Small intestine (tissue), 7 donors: ENCODE data around the gene VASH1. TPM values are rescaled to one million over a fixed set of nuclear protein-coding genes. Genes with fewer than 3 reads are reported as not detected.
"Not testable (repeated sequence)": the region's sequence is repeated elsewhere in the genome, so short reads cannot be mapped to it uniquely, and the experiment has no call there.

Experiments
- DNase-seq, 2 donors: peaks; one replicate each; pipeline versions ENCODE4 v3.0.0 to v3.0.0-alpha.2; 2013
- FAIRE-seq: peaks from 2 replicates; lab custom pipeline; 2012; peaks lifted over from hg19 to GRCh38; lab: Jason Lieb, UNC
- H3K27ac ChIP-seq, 3 donors: one replicate each; pipeline ENCODE4 v1.5.1; 2013; ENCODE audit warnings: low read length in 2 of 3, mild to moderate bottlenecking in 2 of 3, control low read depth in 1 of 3, inconsistent platforms in 1 of 3, low read depth in 1 of 3, moderate library complexity in 1 of 3
- H3K27me3 ChIP-seq, 3 donors: one replicate each; pipeline ENCODE4 v1.6.1; 2013; ENCODE audit warnings: low read length in 3 of 3, inconsistent platforms in 1 of 3; ENCODE audit not compliant: control insufficient read depth in 3 of 3, insufficient read depth in 3 of 3
- H3K36me3 ChIP-seq, 3 donors: one replicate each; pipeline ENCODE4 v1.6.1; 2013; ENCODE audit warnings: low read length in 3 of 3, inconsistent platforms in 1 of 3, low read depth in 1 of 3, mild to moderate bottlenecking in 1 of 3, moderate library complexity in 1 of 3; ENCODE audit not compliant: control insufficient read depth in 3 of 3, insufficient read depth in 2 of 3
- H3K4me1 ChIP-seq, 3 donors: one replicate each; pipeline ENCODE4 v1.6.1; 2013; ENCODE audit warnings: low read length in 2 of 3, inconsistent platforms in 1 of 3, low read depth in 1 of 3, mild to moderate bottlenecking in 1 of 3, moderate library complexity in 1 of 3; ENCODE audit not compliant: control insufficient read depth in 3 of 3, insufficient read depth in 2 of 3
- H3K4me3 ChIP-seq, 3 donors: one replicate each; pipeline ENCODE4 v1.5.1; 2013; ENCODE audit warnings: low read length in 3 of 3, control low read depth in 1 of 3, inconsistent platforms in 1 of 3, low read depth in 1 of 3, mild to moderate bottlenecking in 1 of 3, moderate library complexity in 1 of 3
- H3K9me3 ChIP-seq, 2 donors: one replicate each; pipeline ENCODE4 v1.6.1; 2013; ENCODE audit warnings: low read depth in 1 of 2, low read length in 1 of 2; ENCODE audit not compliant: control insufficient read depth in 2 of 2, insufficient read depth in 1 of 2
- WGBS, 3 donors: extraction: QIAGEN DNeasy Blood & Tissue Kit; methylation state at CpG; one replicate each; pipeline ENCODE4 v1.1.7; 2013; 5-methylcytosine and 5-hydroxymethylcytosine counted together
- polyA plus RNA-seq, 4 donors: library from polyadenylated mRNA; stranded (reverse) in 3 of 4; unstranded in 1 of 4; fragments of 200-250 nt in 3 of 4; fragments of 120-200 nt in 1 of 4; gene quantifications; one replicate each; pipeline versions ENCODE4 v1.2.1 to v1.2.3, GENCODE V29; 2013
- donor health status: healthy with polysubstance abuse.
- donor health status: control.
- donor health status: control.
- donor health status: Bipolar disorder and iron deficiency.
- donor health status: healthy.

The VASH1 gene
- polyA plus RNA-seq, 4 donors = 1.3 to 10.8 (median 5.3) TPM

- FAIRE-seq (no peak), DNase-seq (no peak)
- Histone ChIP-seq H3K27me3 (no peaks in the 10 kb centered on the region), H3K36me3 (no peaks in the 10 kb centered on the region), H3K27ac (no peak overlapping the region), H3K4me3 (no peak overlapping the region), H3K4me1 (no peaks in the 10 kb centered on the region), H3K9me3 (no peaks in the 10 kb centered on the region)
- 77 to 89% (median 88%) methylated on average over 6 of the region's 6 CpGs for WGBS, 3 donors
Measured at GRCh38 chr14:76718306-76719040, 42.8 kb upstream of the VASH1 start.

- DNase-seq (no peak), FAIRE-seq (no peak)
- Histone ChIP-seq H3K4me1 (no peaks in the 10 kb centered on the region), H3K36me3 (no peaks in the 10 kb centered on the region), H3K4me3 (no peak overlapping the region), H3K27ac (peak overlapping the region in 1 of 3 donors; percentile 15), H3K27me3 (no peaks in the 10 kb centered on the region), H3K9me3 (no peaks in the 10 kb centered on the region)
- 84 to 89% (median 86%) methylated on average over 9 of the region's 9 CpGs for WGBS, 3 donors
Measured at GRCh38 chr14:76719666-76720065, 41.6 kb upstream of the VASH1 start.

GRCh38 chr14:76720382-76720813 lies 40.9 kb upstream of the VASH1 start:
- peak; percentile 25 to 39 for DNase-seq
- Histone ChIP-seq H3K4me3 (no peak overlapping the region), H3K9me3 (no peaks in the 10 kb centered on the region), H3K4me1 (no peaks in the 10 kb centered on the region), H3K27ac (no peak overlapping the region), H3K36me3 (no peaks in the 10 kb centered on the region), H3K27me3 (no peaks in the 10 kb centered on the region)
- WGBS, 3 donors = 48 to 93% (median 58%) methylated on average over 3 of the region's 3 CpGs
- FAIRE-seq = no peak

DNA sequence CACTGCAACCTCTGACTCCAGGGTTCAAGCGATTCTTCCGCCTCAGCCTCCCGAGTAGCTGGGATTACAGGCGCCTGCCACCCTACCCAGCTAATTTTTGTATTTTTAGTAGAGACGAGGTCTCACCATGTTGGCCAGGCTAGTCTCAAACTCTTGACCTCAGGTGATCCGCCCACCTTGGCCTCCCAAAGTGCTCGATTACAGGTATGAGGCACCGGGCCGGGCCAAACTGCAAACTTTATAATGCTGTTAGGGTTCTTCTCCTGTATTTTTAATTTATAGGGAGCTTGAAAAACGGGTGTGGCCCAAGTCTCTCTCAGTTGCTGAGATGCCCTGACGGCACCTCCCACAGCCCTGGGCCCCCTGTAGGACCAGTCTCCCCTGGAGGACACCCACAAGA lies 39.8 kb upstream of the VASH1 start:
- H3K4me1 ChIP-seq, FAIRE-seq, H3K27ac ChIP-seq, H3K36me3 ChIP-seq, H3K27me3 ChIP-seq, DNase-seq, H3K9me3 ChIP-seq, H3K4me3 ChIP-seq: not testable (repeated sequence)
- 89 to 93% (median 93%) methylated on average over 11 of the region's 11 CpGs for WGBS, 3 donors

DNA sequence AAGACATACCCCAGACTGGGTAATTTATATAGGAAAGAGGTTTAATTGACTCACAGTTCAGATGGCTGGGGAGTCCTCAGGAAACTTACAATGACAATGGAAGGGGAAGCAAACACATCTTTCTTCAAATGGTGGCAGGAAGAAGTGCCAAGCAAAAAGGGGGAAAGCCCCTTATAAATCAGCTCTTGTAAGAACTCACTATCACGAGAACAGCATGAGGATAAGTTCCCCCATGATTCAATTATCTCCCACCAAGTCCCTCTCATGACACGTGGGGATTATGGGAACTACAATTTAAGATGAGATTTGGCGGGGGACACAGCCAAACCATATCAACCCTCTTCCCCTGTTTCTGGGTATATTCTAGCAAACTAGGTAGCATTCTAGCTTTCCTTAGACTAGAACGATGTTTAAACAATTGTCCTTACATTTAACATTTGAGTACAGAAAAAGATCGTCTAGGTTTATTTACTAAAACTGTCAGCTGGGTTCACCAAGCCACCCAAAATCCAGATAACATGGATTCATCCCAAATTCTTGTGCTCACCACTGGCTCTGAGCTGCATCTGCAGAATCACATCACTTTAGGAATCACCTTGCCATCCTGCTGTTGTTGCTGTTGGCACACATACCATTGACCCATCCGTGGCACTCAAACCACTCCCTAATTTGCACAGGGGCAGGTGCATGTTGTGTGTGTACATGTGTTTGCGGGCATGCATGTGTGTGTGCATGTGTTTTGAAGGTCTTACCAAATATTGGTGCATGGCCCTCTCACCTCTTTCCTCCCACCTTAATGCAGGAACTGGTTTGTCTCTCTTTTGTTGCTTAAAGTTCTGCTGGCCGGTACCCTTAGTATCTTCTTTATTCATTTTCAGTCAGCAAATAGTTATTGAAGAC lies 36.4 kb upstream of the VASH1 start:
- Histone ChIP-seq H3K36me3 (no peaks in the 10 kb centered on the region), H3K4me1 (no peaks in the 10 kb centered on the region), H3K4me3 (no peak overlapping the region), H3K27me3 (no peaks in the 10 kb centered on the region), H3K9me3 (no peaks in the 10 kb centered on the region), H3K27ac (no peak overlapping the region)
- DNase-seq (no peak), FAIRE-seq (no peak)
- 56 to 63% (median 60%) methylated on average over 8 of the region's 8 CpGs for WGBS, 3 donors

GRCh38 chr14:76726551-76726970 lies 34.7 kb upstream of the VASH1 start:
- Histone ChIP-seq H3K36me3 (no peaks in the 10 kb centered on the region), H3K27ac (no peak overlapping the region), H3K4me1 (no peaks in the 10 kb centered on the region), H3K27me3 (peaks cover 0 to 2% (median 0%) of the 10 kb centered on the region in 3 donors), H3K9me3 (no peaks in the 10 kb centered on the region), H3K4me3 (no peak overlapping the region)
- no peak for FAIRE-seq
- peak in 1 of 2 donors; percentile 19 for DNase-seq
- 58 to 68% (median 68%) methylated on average over 11 of the region's 11 CpGs for WGBS, 3 donors

- no peak overlapping the region for H3K27ac ChIP-seq
- H3K4me1 ChIP-seq = no peaks in the 10 kb centered on the region
- 60 to 83% (median 80%) methylated on average over 3 to 4 of the region's 4 CpGs for WGBS, 3 donors
- no peak for FAIRE-seq
- no peak for DNase-seq
- peaks cover 0 to 2% (median 0%) of the 10 kb centered on the region in 3 donors for H3K27me3 ChIP-seq
- H3K9me3 ChIP-seq = no peaks in the 10 kb centered on the region
- H3K36me3 ChIP-seq = no peaks in the 10 kb centered on the region
- no peak overlapping the region for H3K4me3 ChIP-seq
Measured at GRCh38 chr14:76727384-76727783, 33.9 kb upstream of the VASH1 start.

DNA sequence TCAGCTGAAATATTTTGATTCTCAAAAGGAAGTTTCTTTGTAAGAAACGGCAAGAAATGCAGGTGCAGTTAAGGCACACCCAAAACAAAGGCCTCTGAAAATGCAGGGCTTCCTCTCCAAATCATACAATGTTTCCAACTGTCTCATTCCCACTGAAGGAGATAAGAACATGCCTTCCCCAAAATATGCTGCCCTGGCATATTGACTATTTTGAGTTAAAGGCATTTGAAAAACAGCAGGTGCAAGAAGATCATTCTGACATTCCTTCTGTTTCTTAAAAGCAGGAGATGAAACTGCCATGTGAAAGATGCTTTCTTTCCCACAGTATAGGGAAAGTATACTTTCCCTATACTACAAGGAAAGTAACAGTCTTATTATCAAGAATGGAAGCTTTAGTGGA lies 33.4 kb upstream of the VASH1 start:
- peaks cover 0 to 2% (median 0%) of the 10 kb centered on the region in 3 donors for H3K27me3 ChIP-seq
- no peak overlapping the region for H3K27ac ChIP-seq
- H3K9me3 ChIP-seq = no peaks in the 10 kb centered on the region
- FAIRE-seq = no peak
- H3K4me3 ChIP-seq = no peak overlapping the region
- WGBS, 3 donors = 50 to 56% (median 52%) methylated on average over 1 of the region's 1 CpG
- H3K4me1 ChIP-seq = no peaks in the 10 kb centered on the region
- no peaks in the 10 kb centered on the region for H3K36me3 ChIP-seq
- no peak for DNase-seq
